Activated naive CD8-positive, alpha-beta T cell treated with anti-CD3 and anti-CD28 coated beads, Interleukin-2, amount 50 U/mL, for 24 hours (primary cell): ENCODE data around the gene PPP4R3A.
A peak's percentile ranks its signal among the peaks of the same experiment; 100 is the strongest.
"Not testable (repeated sequence)": the region's sequence is repeated elsewhere in the genome, so short reads cannot be mapped to it uniquely, and the experiment has no call there.

Source experiments
- ATAC-seq: fragments of 150-1000 bp; cut with Tn5 transposase; one replicate; pipeline ENCODE4 v1.10.0; 2021
- DNase-seq: peaks from one replicate; pipeline ENCODE4 v3.0.0; 2021
- H3K27ac Mint-ChIP-seq: one replicate; pipeline ENCODE4 v1.8.0; 2021; ENCODE audit warnings: mild to moderate bottlenecking, mixed read lengths
- H3K27me3 Mint-ChIP-seq: one replicate; pipeline ENCODE4 v1.8.0; 2021; ENCODE audit warnings: mixed read lengths
- H3K36me3 Mint-ChIP-seq: one replicate; pipeline ENCODE4 v1.8.0; 2021; ENCODE audit warnings: low read depth, mixed read lengths
- H3K4me1 Mint-ChIP-seq: one replicate; pipeline ENCODE4 v1.8.0; 2021; ENCODE audit warnings: mixed read lengths
- H3K4me3 Mint-ChIP-seq: one replicate; pipeline ENCODE4 v1.8.0; 2021; ENCODE audit warnings: mild to moderate bottlenecking, moderate library complexity, mixed read lengths
- H3K9me3 Mint-ChIP-seq: one replicate; pipeline ENCODE4 v1.8.0; 2021; ENCODE audit warnings: mixed read lengths

Gene PPP4R3A

GRCh38 chr14:91413547-91414474, 96.3 kb downstream of the PPP4R3A start:
- Mint-ChIP-seq H3K27me3 (no peaks in the 10 kb centered on the region), H3K4me3 (peak overlapping the region; percentile 96), H3K4me1 (peaks cover 79% of the 10 kb centered on the region), H3K36me3 (peaks cover 51% of the 10 kb centered on the region), H3K27ac (peak overlapping the region; percentile 98), H3K9me3 (no peaks in the 10 kb centered on the region)
- DNase-seq (no peak), ATAC-seq (no peak)

GRCh38 chr14:91412939-91413338, 97.2 kb downstream of the PPP4R3A start:
- peak overlapping the region; percentile 77 for H3K27ac Mint-ChIP-seq
- H3K36me3 Mint-ChIP-seq = peaks cover 59% of the 10 kb centered on the region
- no peak for DNase-seq
- H3K4me3 Mint-ChIP-seq = peak overlapping the region; percentile 96
- peaks cover 85% of the 10 kb centered on the region for H3K4me1 Mint-ChIP-seq
- no peak for ATAC-seq
- no peaks in the 10 kb centered on the region for H3K27me3 Mint-ChIP-seq
- no peaks in the 10 kb centered on the region for H3K9me3 Mint-ChIP-seq

GRCh38 chr14:91410771-91411536, 99.2 kb downstream of the PPP4R3A start:
- no peak for DNase-seq
- H3K4me1 Mint-ChIP-seq = peaks cover 96% of the 10 kb centered on the region
- peak; percentile 69 for ATAC-seq
- peaks cover 60% of the 10 kb centered on the region for H3K36me3 Mint-ChIP-seq
- H3K27me3 Mint-ChIP-seq = no peaks in the 10 kb centered on the region
- peak overlapping the region; percentile 67 for H3K4me3 Mint-ChIP-seq
- H3K9me3 Mint-ChIP-seq = no peaks in the 10 kb centered on the region
- H3K27ac Mint-ChIP-seq = peak overlapping the region; percentile 93

DNA sequence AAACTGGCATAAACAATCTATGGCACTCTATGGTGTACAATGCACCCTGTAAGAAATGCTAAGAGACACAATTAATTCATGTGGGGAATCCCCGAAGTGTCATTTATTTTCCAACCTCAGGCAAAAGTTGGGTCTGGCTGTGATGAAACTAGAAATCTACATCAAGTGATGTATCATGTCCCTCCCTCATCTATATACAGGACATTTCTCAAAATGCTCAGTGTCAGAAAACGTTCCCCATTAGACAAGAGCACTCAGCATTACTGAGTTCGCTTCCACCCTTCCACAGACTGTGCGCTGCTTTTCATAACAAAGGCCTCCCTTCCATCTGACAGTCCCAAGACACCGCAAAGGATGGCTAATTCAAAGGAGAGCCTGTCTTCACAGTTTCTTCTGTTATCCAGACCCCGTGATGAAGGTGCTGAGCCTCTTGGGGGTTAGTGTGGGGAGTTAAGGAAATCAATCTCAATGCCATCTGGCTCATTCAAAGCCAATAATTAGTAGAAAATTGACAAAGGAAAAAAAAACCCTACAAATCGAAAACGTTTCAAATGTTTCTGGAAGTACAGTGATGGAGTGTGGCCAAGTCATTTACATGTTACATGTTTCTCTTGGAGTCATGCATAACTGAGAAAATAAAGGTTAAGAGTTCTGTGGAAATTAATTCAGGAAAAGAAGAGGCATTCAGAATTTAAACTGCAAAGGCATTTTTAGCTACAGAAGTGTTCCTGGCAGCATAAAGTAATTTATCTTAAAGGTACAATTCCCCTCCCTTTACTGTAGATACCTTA, 100.0 kb downstream of the PPP4R3A start:
- ATAC-seq (peak; percentile 78), DNase-seq (no peak)
- Mint-ChIP-seq H3K9me3 (no peaks in the 10 kb centered on the region), H3K27me3 (no peaks in the 10 kb centered on the region), H3K27ac (peak overlapping the region; percentile 93), H3K36me3 (peaks cover 59% of the 10 kb centered on the region), H3K4me1 (peaks cover 98% of the 10 kb centered on the region), H3K4me3 (peak overlapping the region; percentile 67)

DNA sequence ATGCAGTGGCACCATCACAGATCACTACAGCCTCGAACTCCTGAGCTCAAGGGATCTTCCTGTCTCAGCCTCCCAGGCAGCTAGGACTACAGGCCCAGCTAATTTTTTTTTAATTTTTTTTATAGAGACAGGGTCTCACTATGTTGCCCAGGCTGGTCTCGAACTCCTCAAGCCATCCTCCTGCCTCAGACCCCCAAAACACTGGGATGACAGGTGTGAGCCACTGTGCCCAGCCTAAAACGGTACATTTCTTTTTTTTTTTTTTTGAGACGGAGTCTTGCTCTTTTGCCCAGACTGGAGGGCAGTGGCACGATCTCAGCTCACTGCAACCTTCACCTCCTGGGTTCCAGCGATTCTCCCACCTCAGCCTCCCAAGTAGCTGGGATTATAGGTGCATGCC, 100.9 kb downstream of the PPP4R3A start:
- peak overlapping the region; percentile 93 for H3K27ac Mint-ChIP-seq
- not testable (repeated sequence) for ATAC-seq, H3K9me3 Mint-ChIP-seq, H3K27me3 Mint-ChIP-seq, DNase-seq
- H3K4me1 Mint-ChIP-seq = peaks cover 98% of the 10 kb centered on the region
- H3K36me3 Mint-ChIP-seq = peaks cover 50% of the 10 kb centered on the region
- peak overlapping the region; percentile 60 for H3K4me3 Mint-ChIP-seq
